SK-N-MC (cell line): ENCODE measurements around the gene FOXN4.

ENCODE experiments used
- EZH2 ChIP-seq: fragments of 200-600 bp; sonication (generic); IDR thresholded peaks from one replicate; pipeline ENCODE4 v1.6.1; 2017; ENCODE audit warnings: antibody characterized with exemption
- POLR2AphosphoS5 ChIP-seq: IDR thresholded peaks from 2 replicates; pipeline ENCODE4 v1.6.1; 2012; ENCODE audit warnings: mild to moderate bottlenecking, low read depth, low read length, borderline replicate concordance

DNA sequence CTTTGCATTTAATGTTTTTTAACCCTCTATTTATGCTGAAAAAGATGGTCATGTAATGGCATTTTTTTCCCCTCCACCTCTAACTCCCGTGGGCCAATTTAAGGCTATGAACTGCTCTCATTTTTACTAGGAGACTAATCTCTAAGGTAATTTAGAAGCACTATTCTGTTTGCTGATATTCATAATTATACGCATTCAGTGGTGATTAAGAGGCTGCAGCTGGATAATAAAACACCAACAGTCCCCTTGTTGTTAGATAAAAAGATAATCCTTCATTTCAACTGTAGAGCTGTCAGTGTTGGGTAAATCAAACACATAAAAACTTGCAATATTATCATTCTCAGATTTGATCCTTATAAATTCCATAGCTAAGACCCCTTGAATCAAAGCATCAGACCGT is 47.5 kb upstream of the FOXN4 start:
- TF ChIP-seq EZH2 (no peak), POLR2AphosphoS5 (no peak)
